Metanephros (tissue), 2 donors: Measurements from ENCODE around the gene FAM216A. TPM values are rescaled to one million over a fixed set of nuclear protein-coding genes. Genes with fewer than 3 reads are reported as not detected.

ENCODE experiments used
- small RNA-seq: library from RNA; depleted of rRNA; stranded (forward); fragments of <200 nt; gene quantifications from one replicate; pipeline ENCODE3, GENCODE V24; 2014; ENCODE audit warnings: low replicate concordance
- total RNA-seq: library from RNA; depleted of rRNA; stranded (reverse); fragments of >200 nt; gene quantifications from one replicate; pipeline ENCODE4 v1.2.3, GENCODE V29; 2014

Gene FAM216A, protein sequence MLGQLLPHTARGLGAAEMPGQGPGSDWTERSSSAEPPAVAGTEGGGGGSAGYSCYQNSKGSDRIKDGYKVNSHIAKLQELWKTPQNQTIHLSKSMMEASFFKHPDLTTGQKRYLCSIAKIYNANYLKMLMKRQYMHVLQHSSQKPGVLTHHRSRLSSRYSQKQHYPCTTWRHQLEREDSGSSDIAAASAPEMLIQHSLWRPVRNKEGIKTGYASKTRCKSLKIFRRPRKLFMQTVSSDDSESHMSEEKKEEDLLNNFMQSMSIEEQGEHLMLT
- total RNA-seq, result 8.0 TPM

DNA sequence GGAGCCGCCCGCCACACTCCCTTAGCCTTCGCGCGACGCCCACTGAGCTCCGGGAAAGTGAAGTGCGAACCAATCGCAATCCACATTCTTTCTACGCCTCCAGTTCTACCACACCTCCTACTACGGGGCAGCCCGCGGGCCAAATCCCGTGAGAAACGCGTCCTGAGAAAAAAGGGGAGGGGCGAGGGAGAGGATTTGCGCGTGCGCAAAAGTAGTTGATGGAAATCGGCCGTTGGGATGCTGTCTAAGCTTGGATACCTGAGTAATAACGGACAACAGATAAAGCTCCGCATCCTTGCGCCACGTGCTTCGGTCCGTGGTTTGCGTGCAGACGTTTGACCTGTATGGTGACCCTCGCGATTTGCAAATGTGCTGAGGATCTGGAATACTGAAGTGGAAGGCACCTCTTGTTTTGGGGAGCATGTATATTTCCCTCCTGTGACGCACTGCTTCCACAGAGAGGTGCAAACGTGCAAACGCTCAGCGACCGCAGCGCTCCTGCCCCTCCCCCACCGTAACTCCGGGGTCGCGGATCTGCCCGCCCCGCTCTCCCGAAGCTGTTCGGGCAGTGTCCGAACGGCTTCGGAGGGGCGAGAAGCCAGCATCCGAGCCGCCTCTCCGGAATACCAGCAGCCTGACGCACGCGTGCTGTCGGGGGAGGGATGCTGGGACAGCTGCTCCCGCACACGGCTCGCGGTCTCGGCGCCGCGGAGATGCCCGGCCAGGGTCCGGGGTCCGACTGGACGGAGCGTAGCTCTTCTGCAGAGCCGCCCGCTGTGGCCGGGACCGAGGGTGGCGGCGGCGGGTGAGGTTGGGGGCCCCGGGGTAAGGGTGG, at the start of gene FAM216A, which contains the start of gene GPN3:
TSS of gene FAM216A (plus strand) at position 632 of the 835 bp plus-strand sequence. CDS start at position 663, 31 bp downstream.
TSS of gene GPN3 (minus strand) at position 44 of the 835 bp plus-strand sequence. CDS start 54 bp downstream, outside the sequence.

DNA sequence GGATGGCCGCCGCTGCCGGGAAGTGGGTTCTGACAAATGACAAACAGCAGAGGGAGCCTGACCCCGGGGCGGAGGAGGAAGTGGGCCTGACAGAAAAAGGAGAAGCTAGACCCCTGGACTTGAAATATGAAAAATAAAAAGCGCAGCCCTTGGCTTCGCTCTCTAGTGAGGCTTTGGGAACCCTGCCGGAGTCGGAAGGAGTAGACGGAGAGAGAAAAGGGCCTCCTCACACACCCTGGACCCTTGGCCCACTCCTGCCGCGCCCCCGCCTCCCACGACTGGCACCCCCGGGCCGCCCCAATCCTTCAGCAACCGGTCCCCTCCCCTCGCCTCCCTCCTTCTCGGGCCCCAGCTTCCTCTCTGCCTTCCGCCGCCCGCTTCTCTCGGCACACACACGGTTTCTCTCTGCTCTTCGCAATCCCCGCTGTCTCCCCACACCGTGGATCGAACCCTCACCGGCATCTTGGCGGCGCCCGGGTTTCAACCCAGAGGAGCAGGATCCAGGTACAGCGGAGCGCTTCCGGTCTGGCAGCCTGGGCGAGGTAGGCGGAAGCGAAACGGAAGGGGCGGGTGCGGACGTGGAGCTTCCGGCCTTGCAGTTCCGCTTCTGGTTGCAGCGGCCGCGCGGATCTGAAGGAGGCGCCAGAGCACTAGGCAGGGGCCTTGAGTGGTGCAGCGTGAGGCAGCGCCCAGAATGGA, 18.7 kb upstream of the FAM216A start, which contains the start of gene ARPC3:
TSS of gene ARPC3 (minus strand) at position 539 of the 699 bp plus-strand sequence. CDS start at position 462, 77 bp downstream.

DNA sequence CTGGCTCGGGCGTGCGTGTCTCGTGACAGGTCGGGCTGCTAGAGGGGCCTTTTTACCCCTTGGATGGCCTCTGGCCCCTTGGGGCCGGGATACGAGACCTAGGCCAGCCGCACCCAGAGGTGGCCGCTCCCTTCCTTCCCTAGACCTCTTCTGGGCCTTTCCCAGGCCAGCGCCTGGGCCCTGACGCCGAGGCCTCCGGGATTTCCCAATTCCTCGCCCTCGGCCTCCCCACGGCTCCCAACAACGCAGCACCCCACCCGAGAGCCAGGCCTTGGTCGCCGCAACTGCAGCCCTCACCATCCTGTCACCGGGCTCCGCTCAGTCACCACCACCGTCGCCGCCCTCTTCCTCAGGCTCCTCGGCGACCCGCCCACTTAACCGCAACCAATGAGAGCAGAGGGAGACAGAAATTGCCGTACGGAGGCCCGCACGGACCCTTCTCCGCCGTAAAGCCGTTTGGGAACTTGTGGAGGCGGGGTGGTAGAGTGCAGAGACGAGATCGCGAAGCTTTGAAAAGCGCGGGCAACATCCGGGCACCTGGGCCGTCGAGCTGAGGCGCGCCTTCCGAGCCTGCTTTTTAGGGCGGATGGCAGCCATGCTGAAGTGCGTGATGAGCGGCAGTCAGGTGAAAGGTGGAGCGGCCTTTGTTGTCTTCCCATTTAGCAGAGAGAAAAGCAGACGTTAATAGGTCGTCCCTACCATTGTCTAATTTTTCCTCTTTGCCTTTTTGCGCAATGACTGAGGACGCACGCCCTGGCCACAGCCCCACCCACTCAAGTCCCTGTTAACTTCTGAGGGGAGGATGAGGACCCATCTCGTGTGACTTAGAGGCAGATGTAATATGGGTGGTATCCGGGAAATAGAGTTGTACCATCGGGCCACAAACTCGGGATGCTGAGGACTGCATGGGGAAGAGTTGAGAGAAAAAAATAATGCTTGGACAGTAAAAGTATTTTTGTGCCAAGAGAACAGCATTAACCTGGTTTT, 33.4 kb downstream of the FAM216A start, which contains the start of the genes RAD9B and VPS29:
TSS of gene RAD9B (plus strand) at position 580 of the 987 bp plus-strand sequence. CDS start at position 587, 7 bp downstream.
TSS of gene VPS29 (minus strand) at position 360 of the 987 bp plus-strand sequence. CDS start at position 300, 60 bp downstream.

Small RNAs within 50 kb of the gene (small RNA-seq; reads per million reads assigned to genes)
- gene RF00278, result not detected

Other genes with a start within 250 kb of the FAM216A start
- gene ATP2A2, start 187.6 kb upstream of the FAM216A start, total RNA-seq, result 174 TPM
- gene ANAPC7, start 65.1 kb upstream of the FAM216A start, total RNA-seq, result 45.5 TPM
- gene ARPC3, start 18.5 kb upstream of the FAM216A start, total RNA-seq, result 155 TPM
- gene GPN3, start 588 bp upstream of the FAM216A start, total RNA-seq, result 18.9 TPM
- gene VPS29, start 33.3 kb downstream of the FAM216A start, total RNA-seq, result 58.7 TPM
- gene RAD9B, start 33.5 kb downstream of the FAM216A start, total RNA-seq, result 0.93 TPM
- 17.9 TPM for gene PPTC7, start 114.5 kb downstream of the FAM216A start, total RNA-seq
- gene TCTN1, start 145.3 kb downstream of the FAM216A start, total RNA-seq, result 124 TPM
- gene HVCN1, start 220.3 kb downstream of the FAM216A start, total RNA-seq, result 8.8 TPM